GM19468 (cell line): Measurements from ENCODE around the gene CFAP61.

ENCODE experiments used
- ATAC-seq: cut with Tn5 transposase; IDR thresholded peaks from one replicate; pipeline ENCODE4 v1.9.1; 2021; ENCODE audit warnings: mild to moderate bottlenecking, moderate library complexity, moderate number of reproducible peaks; ENCODE audit not compliant: unreplicated experiment; ENCODE audit errors: extremely low read depth

Gene CFAP61

DNA sequence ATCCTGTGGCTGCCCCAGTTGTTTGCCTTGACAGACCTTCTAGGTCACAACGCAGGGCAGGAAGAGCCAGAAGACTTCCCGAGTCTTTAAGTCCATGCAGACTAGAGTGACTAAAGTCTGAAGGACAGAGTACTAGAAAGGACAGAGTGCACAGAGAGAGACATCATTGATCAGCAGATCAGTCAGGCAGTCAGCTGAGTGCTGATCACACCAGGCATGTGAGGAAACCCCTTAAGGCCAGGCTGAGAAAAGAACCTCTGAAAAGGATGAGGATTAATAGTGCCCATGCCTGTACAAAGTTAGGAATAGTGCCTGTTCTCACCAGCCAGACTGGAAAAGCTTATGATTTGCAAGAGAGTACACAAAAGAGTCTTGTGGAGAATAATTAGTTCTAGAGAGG, 91.3 kb downstream of the CFAP61 start:
- ATAC-seq, result no peak

- ATAC-seq, result no peak
Observed at GRCh38 chr20:20148779-20149178, 96.4 kb downstream of the CFAP61 start.

GRCh38 chr20:20150241-20150640, 97.9 kb downstream of the CFAP61 start:
- ATAC-seq, result no peak

DNA sequence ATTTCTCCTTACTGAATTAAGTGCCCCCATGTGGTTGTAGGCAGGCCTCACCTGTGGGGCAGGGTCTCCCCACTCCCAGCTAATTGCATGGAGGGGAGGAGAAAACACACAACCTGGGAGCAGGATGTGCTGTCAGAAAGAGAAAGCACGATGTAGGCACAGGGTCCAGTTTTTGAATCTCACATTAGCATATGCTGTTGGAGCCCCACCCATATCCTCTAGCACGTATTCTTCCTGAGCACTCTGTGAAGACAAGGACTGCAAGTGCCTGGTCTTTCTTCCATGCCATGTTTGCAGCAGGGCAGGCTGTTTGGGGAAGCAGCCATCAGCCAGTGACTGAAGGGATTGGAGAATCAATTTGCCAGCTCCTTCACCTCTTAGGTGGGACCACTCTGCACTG, 108.2 kb downstream of the CFAP61 start:
- ATAC-seq, result no peak

GRCh38 chr20:20161611-20162010, 109.3 kb downstream of the CFAP61 start:
- no peak for ATAC-seq

GRCh38 chr20:20167698-20168097, 115.4 kb downstream of the CFAP61 start:
- ATAC-seq, result no peak

GRCh38 chr20:20173254-20173653, 120.9 kb downstream of the CFAP61 start:
- no peak for ATAC-seq

DNA sequence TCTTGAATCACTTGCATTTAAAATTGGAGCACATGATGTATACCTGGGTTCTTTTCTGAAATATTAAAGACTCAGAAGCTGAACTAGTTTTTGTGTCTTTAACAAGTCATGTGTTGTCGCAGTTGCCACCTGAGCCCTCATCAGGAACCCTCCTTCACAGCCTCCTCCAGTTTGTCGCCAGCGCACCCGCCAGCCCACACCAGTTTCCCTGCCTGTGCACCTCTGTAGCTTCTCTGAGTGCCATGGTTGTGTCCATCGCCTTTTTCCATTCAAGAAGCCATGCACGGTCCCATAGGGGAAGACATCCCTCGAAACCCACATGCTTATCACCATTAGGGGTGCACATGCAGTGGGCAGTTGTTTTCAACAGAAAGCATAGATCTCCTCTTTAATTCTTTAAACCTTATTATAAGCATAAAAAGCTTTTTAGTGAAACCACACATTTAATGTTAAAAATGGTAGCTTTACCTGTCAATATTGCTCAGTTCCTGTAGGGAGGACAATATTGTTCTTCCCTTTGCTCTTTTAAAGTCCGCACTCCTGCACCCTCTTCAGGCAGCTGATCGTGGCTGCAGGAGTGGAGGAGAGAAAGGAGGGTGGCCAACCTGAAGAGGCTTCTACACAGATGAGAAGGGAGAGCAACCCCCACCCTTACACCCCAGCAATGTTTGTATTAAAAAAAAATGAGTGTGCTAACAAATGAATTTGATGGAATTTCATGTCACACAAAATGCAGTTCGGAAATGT, 121.9 kb downstream of the CFAP61 start:
- ATAC-seq, result no peak

DNA sequence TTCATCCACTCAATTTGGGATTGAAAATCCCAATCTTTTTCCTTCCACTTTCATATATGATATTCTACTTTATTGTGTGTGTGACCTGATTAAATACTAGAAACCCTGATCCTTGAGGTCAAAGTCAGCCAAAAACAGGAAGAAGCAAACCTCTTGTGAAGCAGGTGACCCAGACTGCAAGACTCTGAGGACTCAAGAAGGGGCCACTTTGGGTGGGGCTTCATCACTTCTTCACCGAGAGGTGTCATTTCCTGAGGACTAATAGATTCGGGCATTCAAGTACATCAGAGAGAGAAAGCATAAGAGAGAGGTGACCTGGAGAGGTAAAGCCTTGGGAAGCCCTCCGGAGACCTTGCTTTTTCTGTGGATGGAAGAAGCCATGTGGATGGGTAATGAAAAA, 129.0 kb downstream of the CFAP61 start:
- ATAC-seq, result no peak

DNA sequence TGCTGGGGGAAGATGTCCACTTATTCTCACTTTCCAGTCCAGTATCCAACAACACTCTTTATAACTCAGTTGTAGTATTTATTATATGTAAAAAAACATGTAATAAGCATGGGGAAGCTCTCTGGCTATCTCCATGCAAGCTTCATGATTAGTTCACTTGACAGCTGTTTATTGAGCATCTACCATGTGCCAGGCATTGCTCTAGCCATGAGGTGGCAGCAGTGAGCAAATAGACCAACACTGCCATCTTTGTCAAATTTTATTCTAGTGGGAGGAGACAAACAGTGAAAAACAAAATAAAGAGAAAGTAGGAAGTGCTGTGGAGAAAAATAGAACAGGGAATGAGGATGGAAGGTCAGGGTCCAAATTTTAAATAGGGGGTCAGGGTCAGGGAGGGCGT, 131.8 kb downstream of the CFAP61 start:
- ATAC-seq, result no peak

DNA sequence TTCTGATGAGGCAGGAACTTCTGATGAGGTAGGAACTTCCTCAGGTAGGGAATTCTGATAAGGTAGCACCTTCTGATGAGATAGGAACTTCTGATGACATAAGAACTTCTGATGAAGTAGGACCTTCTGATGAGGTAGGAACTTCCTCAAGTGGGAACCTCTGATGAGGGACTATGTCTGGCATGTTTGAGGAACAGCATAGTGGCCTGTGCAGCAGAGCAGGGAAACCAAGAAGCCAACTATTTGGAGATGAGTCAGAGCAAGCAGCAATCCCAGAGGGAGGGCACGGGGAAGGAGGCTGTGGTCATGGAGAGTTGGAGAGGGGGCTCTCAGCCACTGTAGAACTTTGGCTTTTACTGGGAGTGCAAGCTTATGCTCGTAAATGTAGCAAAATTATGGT, 132.4 kb downstream of the CFAP61 start:
- ATAC-seq, result no peak

GRCh38 chr20:20188647-20189046, 136.3 kb downstream of the CFAP61 start:
- no peak for ATAC-seq

- ATAC-seq, result no peak
Observed at GRCh38 chr20:20192366-20192765, 140.0 kb downstream of the CFAP61 start.

- ATAC-seq, result no peak
Observed at GRCh38 chr20:20195021-20195705, 142.8 kb downstream of the CFAP61 start.

GRCh38 chr20:20196610-20197009, 144.3 kb downstream of the CFAP61 start:
- no peak for ATAC-seq

DNA sequence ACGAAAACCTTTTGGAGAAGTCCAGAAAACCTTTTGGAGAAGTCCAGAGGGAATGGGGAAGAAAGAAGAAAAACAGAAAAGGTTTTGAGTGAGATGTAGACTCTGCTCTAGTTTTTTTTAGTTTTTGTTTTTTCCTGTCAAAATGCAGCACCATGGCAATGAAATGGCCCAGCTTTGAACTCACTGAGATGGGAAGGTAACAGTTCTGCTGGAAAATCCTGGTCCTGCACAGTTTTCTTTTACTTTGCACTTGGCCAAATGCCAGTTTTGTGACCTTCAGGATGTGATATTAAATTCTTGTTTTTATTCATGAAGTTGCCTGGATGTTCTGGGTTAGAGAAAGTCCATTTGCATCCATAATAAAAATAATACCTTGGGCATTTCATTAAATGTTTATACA, 145.7 kb downstream of the CFAP61 start:
- ATAC-seq, result no peak

GRCh38 chr20:20199361-20200160, 147.2 kb downstream of the CFAP61 start:
- no peak for ATAC-seq

- no peak for ATAC-seq
Observed at GRCh38 chr20:20201124-20201523, 148.8 kb downstream of the CFAP61 start.

- no peak for ATAC-seq
Observed at GRCh38 chr20:20201639-20202038, 149.3 kb downstream of the CFAP61 start.

- no peak for ATAC-seq
Observed at GRCh38 chr20:20202768-20203167, 150.4 kb downstream of the CFAP61 start.

DNA sequence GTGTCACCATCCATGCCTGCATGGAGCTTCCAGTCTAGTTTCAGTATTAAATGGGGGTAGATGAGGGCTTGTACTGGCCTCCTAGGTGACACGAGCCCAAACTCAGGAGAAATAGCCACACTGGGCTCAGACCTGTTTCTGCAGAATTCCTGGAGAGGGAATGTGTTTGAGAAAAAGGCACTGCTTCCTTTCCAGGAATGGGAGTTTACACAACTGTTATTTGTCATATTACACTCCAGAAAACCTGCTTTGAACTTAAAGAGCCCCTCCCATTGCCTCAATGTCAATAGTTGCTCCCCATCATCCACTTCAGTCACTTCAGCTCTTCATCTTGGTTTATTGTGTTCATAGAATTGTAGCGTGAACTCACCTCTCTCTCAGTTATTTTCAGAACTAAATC, 151.5 kb downstream of the CFAP61 start:
- ATAC-seq, result no peak
